Right ventricle myocardium inferior (tissue), 1 donor: ENCODE measurements around the gene AMPH. TPM values are rescaled to one million over a fixed set of nuclear protein-coding genes. Genes with fewer than 3 reads are reported as not detected.
"Not testable (repeated sequence)": the region's sequence is repeated elsewhere in the genome, so short reads cannot be mapped to it uniquely, and the experiment has no call there.

ENCODE experiments used
- ATAC-seq: fragments of 200-7000 bp; cut with Tn5 transposase; one replicate; pipeline ENCODE4 v1.9.1; 2020; ENCODE audit warnings: mild to moderate bottlenecking, moderate library complexity
- DNase-seq: peaks from one replicate; pipeline ENCODE4 v3.0.0; 2021; ENCODE audit errors: missing footprints
- intact Hi-C: fragments of 100-400 bp; cut with DNase I; formaldehyde crosslinking; loops from one replicate; pipeline ENCODE4 v1.11.0; 2022
- total RNA-seq: library from RNA; stranded (reverse); fragmentation: NEBNext Ultra II Directional; extraction: Animal tissue kit (Norgen Biotek cat#: 25700); gene quantifications from one replicate; pipeline ENCODE4 v1.2.1, GENCODE V29; 2021
- donor health status: DM: no; HTN: yes; CAD: no; lungs with severe emphysema.

The AMPH gene
- total RNA-seq, 1 donor from 2014 or later, result 2.4 TPM

- intact Hi-C loops, result not testable (repeated sequence)
Measured at GRCh38 chr7:38345299-38346172, 285.6 kb downstream of the AMPH start.

GRCh38 chr7:38344741-38345140 lies 286.4 kb downstream of the AMPH start:
- ATAC-seq, intact Hi-C loops, DNase-seq: not testable (repeated sequence)

More at GRCh38 chr7:38345299-38346172, 285.6 kb downstream of the AMPH start:
- peak; percentile 75 for DNase-seq
- ATAC-seq, result peak; percentile 56

GRCh38 chr7:38342135-38342534 lies 289.0 kb downstream of the AMPH start:
- DNase-seq, intact Hi-C loops, ATAC-seq: not testable (repeated sequence)

GRCh38 chr7:38341172-38341705 lies 289.9 kb downstream of the AMPH start:
- DNase-seq, intact Hi-C loops: not testable (repeated sequence)
- ATAC-seq, result peak; percentile 88

- DNase-seq, result no peak
- no peak for ATAC-seq
- intact Hi-C loops, result no loop called here
Measured at GRCh38 chr7:38339953-38340819, 291.0 kb downstream of the AMPH start.

- DNase-seq, ATAC-seq, intact Hi-C loops: not testable (repeated sequence)
Measured at GRCh38 chr7:38336148-38336515, 295.0 kb downstream of the AMPH start.

GRCh38 chr7:38335492-38336147 lies 295.6 kb downstream of the AMPH start:
- ATAC-seq (peak; percentile 91), DNase-seq (peak; percentile 88)
- intact Hi-C loops, result no loop called here

- intact Hi-C loops, result no loop called here
- ATAC-seq, result peak; percentile 32
Measured at GRCh38 chr7:38335128-38335491, 296.1 kb downstream of the AMPH start.

GRCh38 chr7:38334163-38334562 lies 297.0 kb downstream of the AMPH start:
- ATAC-seq, result no peak
- intact Hi-C loops, result no loop called here
- DNase-seq, result no peak

More at GRCh38 chr7:38335128-38335491, 296.1 kb downstream of the AMPH start:
- DNase-seq, result no peak
